HEK293 (cell line): ENCODE measurements around the gene HECTD2.

Source experiments
- CTCF ChIA-PET: fragments of 350-600 bp; formaldehyde crosslinking; extraction: SDS; loops from one replicate; lab custom pipeline; 2021; ENCODE audit warnings: antibody characterized with exemption; lab: Yijun Ruan, JAX
- POLR2A ChIA-PET: fragments of 300-600 bp; formaldehyde crosslinking; extraction: SDS; loops from one replicate; lab custom pipeline; 2020; ENCODE audit warnings: antibody characterized with exemption, inconsistent platforms; lab: Yijun Ruan, JAX
- H3K27ac ChIP-seq: fragments of 200-500 bp; sonication (Bioruptor generic); 2 replicates; pipeline ENCODE4 v1.5.1; 2014; ENCODE audit warnings: low read depth, low read length, control low read depth, inconsistent platforms; ENCODE audit errors: extremely low read depth
- H3K36me3 ChIP-seq, 2 experiments: fragments of 200-500 bp in 1 of 2; sonication (Bioruptor generic) in 1 of 2; 1 replicate in 1 of 2; 2 replicates in 1 of 2; pipeline ENCODE4 v1.5.1; 2014 to 2017; ENCODE audit warnings: inconsistent platforms in 2 of 2, low read length in 2 of 2; ENCODE audit not compliant: control insufficient read depth in 2 of 2, insufficient read depth in 1 of 2
- H3K4me1 ChIP-seq: fragments of 200-500 bp; sonication (Bioruptor generic); 2 replicates; pipeline ENCODE4 v1.5.1; 2014; ENCODE audit warnings: mild to moderate bottlenecking, low read length, inconsistent platforms; ENCODE audit not compliant: control insufficient read depth, insufficient read depth
- H3K4me3 ChIP-seq: 2 replicates; pipeline ENCODE4 v1.5.1; 2011; ENCODE audit warnings: low read depth, mild to moderate bottlenecking, control low read depth, low read length, moderate library complexity
- H3K9me3 ChIP-seq: fragments of 200-500 bp; sonication (Bioruptor generic); 2 replicates; pipeline ENCODE4 v1.5.1; 2014; ENCODE audit warnings: low read depth, low read length, inconsistent platforms; ENCODE audit not compliant: control insufficient read depth, insufficient read depth
- CTCF ChIP-seq: fragments of 450-650 bp; formaldehyde crosslinking; IDR thresholded peaks from 2 replicates; pipeline ENCODE4 v1.5.1; 2016; ENCODE audit warnings: missing biosample characterization, missing genetic modification characterization
- GLI4 ChIP-seq: fragments of 450-650 bp; formaldehyde crosslinking; IDR thresholded peaks from 2 replicates; pipeline ENCODE4 v1.5.1; 2016; ENCODE audit warnings: missing biosample characterization, missing genetic modification characterization
- HOXD13 ChIP-seq: sonication (generic); formaldehyde crosslinking; IDR thresholded peaks from 2 replicates; pipeline ENCODE4 v1.8.0; 2022; ENCODE audit warnings: missing genetic modification reagents, borderline replicate concordance
- MYNN ChIP-seq: fragments of 450-650 bp; formaldehyde crosslinking; IDR thresholded peaks from 2 replicates; pipeline ENCODE4 v1.5.1; 2016; ENCODE audit warnings: missing biosample characterization, missing genetic modification characterization, borderline replicate concordance
- PRDM6 ChIP-seq: fragments of 450-650 bp; formaldehyde crosslinking; IDR thresholded peaks from 2 replicates; pipeline ENCODE4 v1.5.1; 2017; ENCODE audit warnings: missing biosample characterization, missing genetic modification characterization
- ZFP37 ChIP-seq: fragments of 450-650 bp; formaldehyde crosslinking; IDR thresholded peaks from 2 replicates; pipeline ENCODE4 v1.5.1; 2016; ENCODE audit warnings: missing biosample characterization, missing genetic modification characterization
- ZNF2 ChIP-seq: fragments of 450-650 bp; formaldehyde crosslinking; IDR thresholded peaks from 2 replicates; pipeline ENCODE4 v1.5.1; 2016; ENCODE audit warnings: missing biosample characterization, missing genetic modification characterization
- ZNF23 ChIP-seq: fragments of 450-650 bp; formaldehyde crosslinking; IDR thresholded peaks from 2 replicates; pipeline ENCODE4 v1.5.1; 2016; ENCODE audit warnings: missing biosample characterization, missing genetic modification characterization, borderline replicate concordance
- ZNF394 ChIP-seq: fragments of 450-650 bp; formaldehyde crosslinking; IDR thresholded peaks from 2 replicates; pipeline ENCODE4 v1.5.1; 2016; ENCODE audit warnings: missing biosample characterization, missing genetic modification characterization, mild to moderate bottlenecking, moderate library complexity, borderline replicate concordance
- ZNF426 ChIP-seq: fragments of 450-650 bp; formaldehyde crosslinking; IDR thresholded peaks from 2 replicates; pipeline ENCODE4 v1.5.1; 2017; ENCODE audit warnings: missing biosample characterization, missing genetic modification characterization, mild to moderate bottlenecking, inconsistent platforms, moderate library complexity
- ZNF449 ChIP-seq: fragments of 450-650 bp; formaldehyde crosslinking; IDR thresholded peaks from 2 replicates; pipeline ENCODE4 v1.5.1; 2017; ENCODE audit warnings: missing biosample characterization, mild to moderate bottlenecking, missing genetic modification characterization, moderate library complexity
- ZNF501 ChIP-seq: fragments of 450-650 bp; formaldehyde crosslinking; IDR thresholded peaks from 2 replicates; pipeline ENCODE4 v1.5.1; 2016; ENCODE audit warnings: missing biosample characterization, missing genetic modification characterization
- ZNF518A ChIP-seq: fragments of 450-650 bp; formaldehyde crosslinking; conservative IDR thresholded peaks from 2 replicates; pipeline ENCODE4 v1.5.1; 2016; ENCODE audit warnings: low read depth, missing biosample characterization, missing genetic modification characterization
- ZNF626 ChIP-seq: fragments of 450-650 bp; sonication (Bioruptor Pico); formaldehyde crosslinking; IDR thresholded peaks from 2 replicates; pipeline ENCODE4 v1.5.1; 2018; ENCODE audit warnings: missing biosample characterization, missing genetic modification characterization, inconsistent platforms
- ZNF792 ChIP-seq: fragments of 450-650 bp; formaldehyde crosslinking; IDR thresholded peaks from 2 replicates; pipeline ENCODE4 v1.5.1; 2016; ENCODE audit warnings: missing biosample characterization, missing genetic modification characterization
- TF ChIP-seq, protein P1 (sequence below): fragments of 450-650 bp; formaldehyde crosslinking; IDR thresholded peaks from 2 replicates; pipeline ENCODE4 v1.5.1; 2016; ENCODE audit warnings: missing biosample characterization, missing genetic modification characterization
- TF ChIP-seq, protein P2 (sequence below): fragments of 450-650 bp; formaldehyde crosslinking; optimal IDR thresholded peaks from 2 replicates; pipeline ENCODE3; 2016; ENCODE audit warnings: missing biosample characterization, mild to moderate bottlenecking, missing genetic modification characterization

Gene HECTD2

GRCh38 chr10:91495402-91495801 is 85.3 kb downstream of the HECTD2 start:
- peaks cover 0 to 9% of the 10 kb centered on the region in 2 experiments; a peak in 2 of 3 replicates for H3K36me3 ChIP-seq
- TF ChIP-seq ZNF426 (tag by site-specific recombination) (no peak), PRDM6 (tag by site-specific recombination) (no peak), ZNF449 (no peak), MYNN (no peak), GLI4 (no peak), ZNF394 (tag by site-specific recombination) (no peak), CTCF (tag by site-specific recombination) (no peak), ZNF501 (no peak), ZNF23 (tag by site-specific recombination) (no peak), ZNF518A (tag by site-specific recombination) (no peak), HOXD13 (CRISPR knock-in tag) (no peak), ZNF626 (tag by site-specific recombination) (no peak), ZFP37 (tag by site-specific recombination) (no peak), ZNF2 (tag by site-specific recombination) (no peak), ZNF792 (tag by site-specific recombination) (no peak)
- TF ChIP-seq, protein P1, sequence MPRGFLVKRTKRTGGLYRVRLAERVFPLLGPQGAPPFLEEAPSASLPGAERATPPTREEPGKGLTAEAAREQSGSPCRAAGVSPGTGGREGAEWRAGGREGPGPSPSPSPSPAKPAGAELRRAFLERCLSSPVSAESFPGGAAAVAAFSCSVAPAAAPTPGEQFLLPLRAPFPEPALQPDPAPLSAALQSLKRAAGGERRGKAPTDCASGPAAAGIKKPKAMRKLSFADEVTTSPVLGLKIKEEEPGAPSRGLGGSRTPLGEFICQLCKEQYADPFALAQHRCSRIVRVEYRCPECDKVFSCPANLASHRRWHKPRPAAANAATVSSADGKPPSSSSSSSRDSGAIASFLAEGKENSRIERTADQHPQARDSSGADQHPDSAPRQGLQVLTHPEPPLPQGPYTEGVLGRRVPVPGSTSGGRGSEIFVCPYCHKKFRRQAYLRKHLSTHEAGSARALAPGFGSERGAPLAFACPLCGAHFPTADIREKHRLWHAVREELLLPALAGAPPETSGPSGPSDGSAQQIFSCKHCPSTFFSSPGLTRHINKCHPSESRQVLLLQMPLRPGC (tag by site-specific recombination) = no peak
- TF ChIP-seq, protein P2, sequence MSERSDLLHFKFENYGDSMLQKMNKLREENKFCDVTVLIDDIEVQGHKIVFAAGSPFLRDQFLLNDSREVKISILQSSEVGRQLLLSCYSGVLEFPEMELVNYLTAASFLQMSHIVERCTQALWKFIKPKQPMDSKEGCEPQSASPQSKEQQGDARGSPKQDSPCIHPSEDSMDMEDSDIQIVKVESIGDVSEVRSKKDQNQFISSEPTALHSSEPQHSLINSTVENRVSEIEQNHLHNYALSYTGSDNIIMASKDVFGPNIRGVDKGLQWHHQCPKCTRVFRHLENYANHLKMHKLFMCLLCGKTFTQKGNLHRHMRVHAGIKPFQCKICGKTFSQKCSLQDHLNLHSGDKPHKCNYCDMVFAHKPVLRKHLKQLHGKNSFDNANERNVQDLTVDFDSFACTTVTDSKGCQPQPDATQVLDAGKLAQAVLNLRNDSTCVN (tag by site-specific recombination) = no peak
- no peak overlapping the region for H3K4me3 ChIP-seq
- POLR2A ChIA-PET = no interaction called here
- H3K27ac ChIP-seq = no peak overlapping the region
- H3K4me1 ChIP-seq = no peaks in the 10 kb centered on the region
- CTCF ChIA-PET = interaction anchor here (1.8 to 4.8 kb wide), 3 partner anchors 140 to 199 kb away, joined by 6 to 44 read pairs (median 11); no protein-coding TSS in a partner anchor
- H3K9me3 ChIP-seq = no peaks in the 10 kb centered on the region
